Spinal cord (tissue), 10 donors: Measurements from ENCODE around the gene AGBL4. TPM values are rescaled to one million over a fixed set of nuclear protein-coding genes. Genes with fewer than 3 reads are reported as not detected.

Experiments used
- DNase-seq, 6 donors: peaks; one replicate each; pipeline versions ENCODE4 v3.0.0 to v3.0.0-alpha.2; 2013 to 2015; ENCODE audit warnings: low spot score in 6 of 6, low read depth in 4 of 6
- H3K27ac ChIP-seq: one replicate; pipeline ENCODE4 v1.5.1; 2013; ENCODE audit warnings: low read depth, low read length, control low read depth
- H3K27me3 ChIP-seq: one replicate; pipeline ENCODE4 v1.6.1; 2013; ENCODE audit warnings: low read length; ENCODE audit not compliant: control insufficient read depth, insufficient read depth
- H3K36me3 ChIP-seq: one replicate; pipeline ENCODE4 v1.6.1; 2013; ENCODE audit warnings: low read length; ENCODE audit not compliant: control insufficient read depth, insufficient read depth
- H3K4me1 ChIP-seq: one replicate; pipeline ENCODE4 v1.6.1; 2013; ENCODE audit warnings: low read length; ENCODE audit not compliant: control insufficient read depth, insufficient read depth
- H3K4me3 ChIP-seq: one replicate; pipeline ENCODE4 v1.5.1; 2013; ENCODE audit warnings: low read depth, low read length, control low read depth
- H3K9me3 ChIP-seq: one replicate; pipeline ENCODE4 v1.6.1; 2013; ENCODE audit warnings: low read length; ENCODE audit not compliant: control insufficient read depth, insufficient read depth
- WGBS: methylation state at CpG from one replicate; pipeline ENCODE4 v1.1.5; 2013; ENCODE audit warnings: missing lambda C conversion rate; ENCODE audit not compliant: insufficient coverage; 5-methylcytosine and 5-hydroxymethylcytosine counted together
- polyA plus RNA-seq, 2 donors: library from polyadenylated mRNA; unstranded; fragments of 120-200 nt; gene quantifications; one replicate each; pipeline ENCODE4 v1.2.1, GENCODE V29; 2013; ENCODE audit not compliant: insufficient read length in 2 of 2
- total RNA-seq, 2 donors: library from RNA; depleted of rRNA in 1 of 2; stranded (reverse); fragments of 120-200 nt in 1 of 2; fragments of >200 nt in 1 of 2; gene quantifications; one replicate each; pipeline versions ENCODE4 v1.2.3 to v1.2.4, GENCODE V29; 2013 to 2014
- donor health status: healthy.

The AGBL4 gene
- total and polyA plus RNA-seq, 4 donors: 3.8 to 6.8 (median 4.7) TPM

DNA sequence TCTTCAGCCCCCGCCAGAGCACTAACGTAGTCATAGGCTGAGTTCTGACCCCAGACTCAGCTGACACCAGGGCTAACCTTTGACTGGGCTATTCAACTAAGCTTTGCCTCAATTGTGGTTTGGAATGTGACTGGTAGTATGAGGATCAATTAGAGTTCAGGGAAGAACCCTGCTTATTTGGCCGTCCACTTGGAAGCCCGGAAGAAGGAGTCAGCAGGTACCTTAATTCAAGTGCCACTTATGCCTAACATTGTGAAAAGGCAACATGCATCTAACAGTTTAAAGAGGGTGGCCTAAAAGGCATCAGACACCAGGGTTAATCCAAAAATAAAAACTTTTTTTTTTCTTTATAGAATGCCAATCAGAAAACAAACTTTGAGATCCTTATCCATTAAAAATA, 1339.4 kb downstream of the AGBL4 start:
- Histone ChIP-seq H3K9me3 (no peaks in the 10 kb centered on the region), H3K36me3 (no peaks in the 10 kb centered on the region), H3K27ac (peak overlapping the region; percentile 37), H3K4me3 (no peak overlapping the region), H3K27me3 (no peaks in the 10 kb centered on the region), H3K4me1 (peaks cover 12% of the 10 kb centered on the region)
- no peak for DNase-seq
- WGBS: 73% methylated on average over 4 of the region's 4 CpGs

DNA sequence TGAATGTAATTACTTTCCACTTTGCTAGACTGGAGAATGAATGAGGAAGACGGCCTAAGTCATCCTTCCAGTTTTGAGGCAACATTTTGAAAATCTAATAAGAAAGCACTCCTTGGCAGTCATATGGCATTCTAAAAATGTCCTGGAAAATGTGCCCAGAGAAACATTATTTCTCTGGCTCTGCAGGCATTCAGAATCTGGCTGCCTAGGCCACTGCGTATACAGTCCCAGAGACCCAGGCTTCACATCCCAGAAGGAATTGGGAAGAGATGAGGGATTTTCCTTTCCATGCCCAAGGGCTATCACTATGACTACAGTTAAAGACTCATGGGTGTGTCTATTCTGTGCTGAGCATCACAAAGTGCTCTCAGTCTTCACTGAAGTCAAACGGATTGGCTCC, 1339.9 kb downstream of the AGBL4 start:
- H3K4me3 ChIP-seq: no peak overlapping the region
- 43% methylated on average over 1 of the region's 3 CpGs for WGBS
- no peaks in the 10 kb centered on the region for H3K9me3 ChIP-seq
- H3K27ac ChIP-seq: peak overlapping the region; percentile 37
- H3K36me3 ChIP-seq: no peaks in the 10 kb centered on the region
- no peaks in the 10 kb centered on the region for H3K27me3 ChIP-seq
- peak in 1 of 6 donors; percentile 78 for DNase-seq
- H3K4me1 ChIP-seq: peaks cover 12% of the 10 kb centered on the region

GRCh38 chr1:48681476-48682305, 1342.1 kb downstream of the AGBL4 start:
- H3K36me3 ChIP-seq: no peaks in the 10 kb centered on the region
- WGBS: 74% methylated on average over 3 of the region's 4 CpGs
- no peaks in the 10 kb centered on the region for H3K9me3 ChIP-seq
- DNase-seq: no peak
- H3K4me1 ChIP-seq: peaks cover 10% of the 10 kb centered on the region
- H3K27me3 ChIP-seq: no peaks in the 10 kb centered on the region
- no peak overlapping the region for H3K27ac ChIP-seq
- no peak overlapping the region for H3K4me3 ChIP-seq

- H3K36me3 ChIP-seq: no peaks in the 10 kb centered on the region
- no peak overlapping the region for H3K27ac ChIP-seq
- WGBS: 58% methylated on average over 9 of the region's 10 CpGs
- no peaks in the 10 kb centered on the region for H3K9me3 ChIP-seq
- no peaks in the 10 kb centered on the region for H3K27me3 ChIP-seq
- no peak overlapping the region for H3K4me3 ChIP-seq
- H3K4me1 ChIP-seq: peaks cover 10% of the 10 kb centered on the region
- peak in 1 of 6 donors; percentile 43 for DNase-seq
Measured at GRCh38 chr1:48680411-48681035, 1343.2 kb downstream of the AGBL4 start.

- H3K36me3 ChIP-seq: no peaks in the 10 kb centered on the region
- H3K9me3 ChIP-seq: no peaks in the 10 kb centered on the region
- DNase-seq: peak in 2 of 6 donors; percentile 43 to 62
- H3K4me3 ChIP-seq: no peak overlapping the region
- peaks cover 10% of the 10 kb centered on the region for H3K4me1 ChIP-seq
- no peak overlapping the region for H3K27ac ChIP-seq
- no peaks in the 10 kb centered on the region for H3K27me3 ChIP-seq
- 39% methylated on average over 6 of the region's 6 CpGs for WGBS
Measured at GRCh38 chr1:48679859-48680258, 1343.9 kb downstream of the AGBL4 start.

DNA sequence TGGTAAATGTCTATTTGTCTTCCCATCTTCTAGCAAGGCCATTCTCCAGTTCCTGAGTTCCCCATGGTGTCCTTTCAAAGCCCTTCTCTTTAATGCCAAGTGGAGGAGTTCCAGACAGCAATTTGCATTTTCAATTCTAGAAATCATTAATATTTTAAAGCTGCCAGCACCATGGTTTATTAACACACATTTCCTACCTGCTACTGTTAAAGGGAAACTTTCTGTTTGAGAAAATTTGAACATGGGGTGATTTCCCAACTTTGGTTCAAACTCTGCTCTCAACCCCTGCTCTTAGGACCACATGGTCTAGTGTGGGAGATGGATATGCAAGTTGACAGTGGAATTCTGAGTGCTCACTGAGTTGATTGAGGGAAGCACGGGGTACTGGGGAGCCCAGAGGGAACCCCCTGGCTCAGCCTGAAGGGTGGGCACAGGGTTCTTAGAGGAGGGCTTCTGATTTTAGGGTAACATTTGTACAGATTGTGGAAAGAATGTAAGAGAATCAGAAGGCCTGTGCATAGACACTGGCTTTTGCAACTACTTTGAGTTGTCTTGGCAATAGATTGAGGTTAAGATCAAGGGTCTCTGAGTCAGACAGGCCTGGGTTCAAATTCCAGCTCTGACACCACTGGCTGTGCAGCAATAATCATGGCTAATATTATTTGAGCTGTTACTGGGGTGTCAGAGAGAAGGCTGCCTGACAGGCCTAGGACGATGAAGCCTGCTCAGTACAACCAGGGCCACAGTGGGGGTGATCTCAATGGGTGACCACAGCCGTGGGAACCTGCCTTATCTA, 1344.8 kb downstream of the AGBL4 start:
- Histone ChIP-seq H3K27ac (no peak overlapping the region), H3K36me3 (no peaks in the 10 kb centered on the region), H3K4me1 (peaks cover 10% of the 10 kb centered on the region), H3K27me3 (no peaks in the 10 kb centered on the region), H3K9me3 (no peaks in the 10 kb centered on the region), H3K4me3 (no peak overlapping the region)
- WGBS: 83% methylated on average over 3 of the region's 3 CpGs
- peak in 1 of 6 donors; percentile 63 for DNase-seq

GRCh38 chr1:48677306-48678287, 1346.2 kb downstream of the AGBL4 start:
- 61% methylated on average over 20 of the region's 22 CpGs for WGBS
- Histone ChIP-seq H3K27me3 (no peaks in the 10 kb centered on the region), H3K4me1 (peaks cover 10% of the 10 kb centered on the region), H3K9me3 (no peaks in the 10 kb centered on the region), H3K27ac (no peak overlapping the region), H3K4me3 (no peak overlapping the region), H3K36me3 (no peaks in the 10 kb centered on the region)
- DNase-seq: peak; percentile 49 to 95 (median 56)

DNA sequence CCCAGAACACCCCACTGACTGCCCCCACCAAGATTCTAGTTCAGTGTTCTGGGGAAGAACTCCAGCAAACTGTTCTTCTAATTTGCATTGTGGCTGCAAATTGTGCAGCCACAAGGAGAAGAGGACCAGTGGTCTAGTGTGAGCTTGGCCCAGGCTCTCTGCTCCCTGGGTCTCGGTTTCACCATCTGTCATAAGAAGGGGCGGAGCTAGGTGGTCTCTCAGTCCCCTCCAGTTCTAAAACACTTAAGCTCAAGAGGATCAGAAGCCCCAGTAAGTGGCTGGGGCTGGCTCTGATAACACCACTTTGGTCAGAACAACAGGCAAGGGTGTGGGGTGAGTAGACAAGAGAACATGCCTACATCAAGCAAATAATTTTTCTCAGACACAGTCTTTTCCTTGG, 1346.9 kb downstream of the AGBL4 start:
- Histone ChIP-seq H3K27ac (no peak overlapping the region), H3K36me3 (no peaks in the 10 kb centered on the region), H3K4me1 (peaks cover 10% of the 10 kb centered on the region), H3K27me3 (no peaks in the 10 kb centered on the region), H3K4me3 (no peak overlapping the region), H3K9me3 (no peaks in the 10 kb centered on the region)
- DNase-seq: no peak
- WGBS: 63% methylated on average over 2 of the region's 2 CpGs

DNA sequence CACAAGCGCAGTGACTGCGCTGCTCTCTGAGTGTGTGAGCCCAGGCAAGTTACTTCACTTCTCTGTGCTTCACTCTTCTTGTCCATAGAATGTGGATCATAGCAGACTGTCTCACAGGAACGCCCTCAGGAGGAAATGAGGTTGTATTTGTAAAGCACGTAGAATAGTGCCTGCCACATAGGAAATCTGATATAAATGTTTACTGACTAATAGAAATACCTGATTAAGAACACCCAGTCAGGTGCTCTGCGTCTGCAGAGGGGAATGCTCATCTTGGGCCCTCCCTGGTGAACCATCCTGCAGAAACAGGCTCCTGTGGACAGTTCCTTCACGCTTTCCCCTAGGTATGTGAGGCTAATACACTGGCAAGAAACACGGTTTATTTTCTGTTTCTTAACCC, 1347.4 kb downstream of the AGBL4 start:
- Histone ChIP-seq H3K4me1 (peaks cover 10% of the 10 kb centered on the region), H3K36me3 (no peaks in the 10 kb centered on the region)
- WGBS: 89% methylated on average over 5 of the region's 7 CpGs

More for the DNA sequence above, 1347.4 kb downstream of the AGBL4 start:
- no peak for DNase-seq
- H3K9me3 ChIP-seq: no peaks in the 10 kb centered on the region
- H3K27me3 ChIP-seq: no peaks in the 10 kb centered on the region
- no peak overlapping the region for H3K27ac ChIP-seq
- H3K4me3 ChIP-seq: no peak overlapping the region
